Measurements from ENCODE around the gene CWH43. TPM values are rescaled to one million over a fixed set of nuclear protein-coding genes. Genes with fewer than 3 reads are reported as not detected.
"Not testable (repeated sequence)": the region's sequence is repeated elsewhere in the genome, so short reads cannot be mapped to it uniquely, and the experiment has no call there.

CWH43 gene
- total RNA-seq, 3 donors from 2014 or later (not counting 1 experiment from before 2014, with no cell fraction given) = not detected

GRCh38 chr4:48947731-48948130 lies 38.3 kb upstream of the CWH43 start:
- ATAC-seq (no peak), DNase-seq (no peak)
- Mint-ChIP-seq H3K4me3 (no peak overlapping the region), H3K36me3 (no peaks in the 10 kb centered on the region), H3K9me3 (no peaks in the 10 kb centered on the region), H3K27me3 (ENCODE audit: low read depth in 2 of 2) (peaks cover 6 to 15% of the 10 kb centered on the region in 2 donors), H3K27ac (no peak overlapping the region), H3K4me1 (no peaks in the 10 kb centered on the region)
- 100% methylated on average over 1 of the region's 1 CpG for WGBS (ENCODE audit: insufficient coverage)
- Histone ChIP-seq H3K4me3 (ENCODE audit: low read length) (no peak overlapping the region), H3K27me3 (ENCODE audit: control insufficient read depth, insufficient read depth, low read length) (no peaks in the 10 kb centered on the region), H3K9me3 (ENCODE audit: control insufficient read depth, insufficient read depth, low read length) (no peaks in the 10 kb centered on the region), H3K4me1 (ENCODE audit: control insufficient read depth, insufficient read depth, low read length) (no peaks in the 10 kb centered on the region), H3K36me3 (ENCODE audit: control insufficient read depth, insufficient read depth, low read length) (no peaks in the 10 kb centered on the region), H3K27ac (ENCODE audit: low read length) (no peak overlapping the region)
- TF ChIP-seq CTCF (IDR thresholded peaks at IDR 0.05) = no peak
- intact Hi-C loops (cut with micrococcal nuclease) = no loop called here

- Mint-ChIP-seq H3K27ac (no peak overlapping the region), H3K4me3 (no peak overlapping the region), H3K27me3 (ENCODE audit: low read depth in 2 of 2) (peaks cover 0 to 10% of the 10 kb centered on the region in 2 donors), H3K4me1 (no peaks in the 10 kb centered on the region), H3K9me3 (no peaks in the 10 kb centered on the region), H3K36me3 (no peaks in the 10 kb centered on the region)
- no peak for ATAC-seq
- no peak overlapping the region for H3K27ac ChIP-seq (ENCODE audit: low read length)
- DNase-seq = no peak
- no peaks in the 10 kb centered on the region for H3K4me1 ChIP-seq (ENCODE audit: control insufficient read depth, insufficient read depth, low read length)
- H3K9me3 ChIP-seq (ENCODE audit: control insufficient read depth, insufficient read depth, low read length) = no peaks in the 10 kb centered on the region
- no peak overlapping the region for H3K4me3 ChIP-seq (ENCODE audit: low read length)
- H3K36me3 ChIP-seq (ENCODE audit: control insufficient read depth, insufficient read depth, low read length) = no peaks in the 10 kb centered on the region
- no peak for TF ChIP-seq CTCF (IDR thresholded peaks at IDR 0.05)
- no peaks in the 10 kb centered on the region for H3K27me3 ChIP-seq (ENCODE audit: control insufficient read depth, insufficient read depth, low read length)
- intact Hi-C loops (cut with micrococcal nuclease) = no loop called here
Measured at GRCh38 chr4:48949086-48949485, 37.0 kb upstream of the CWH43 start.

- no peak for TF ChIP-seq CTCF (IDR thresholded peaks at IDR 0.05)
- Histone ChIP-seq H3K27me3 (ENCODE audit: control insufficient read depth, insufficient read depth, low read length) (no peaks in the 10 kb centered on the region), H3K9me3 (ENCODE audit: control insufficient read depth, insufficient read depth, low read length) (no peaks in the 10 kb centered on the region), H3K4me3 (ENCODE audit: low read length) (no peak overlapping the region), H3K4me1 (ENCODE audit: control insufficient read depth, insufficient read depth, low read length) (no peaks in the 10 kb centered on the region), H3K36me3 (ENCODE audit: control insufficient read depth, insufficient read depth, low read length) (no peaks in the 10 kb centered on the region), H3K27ac (ENCODE audit: low read length) (no peak overlapping the region)
- intact Hi-C loops (cut with micrococcal nuclease) = no loop called here
- H3K9me3 Mint-ChIP-seq = no peaks in the 10 kb centered on the region
- ATAC-seq (no peak), DNase-seq (no peak)
- no peak overlapping the region for H3K4me3 Mint-ChIP-seq
- WGBS (ENCODE audit: insufficient coverage) = 90% methylated on average over 4 of the region's 4 CpGs
- peaks cover 0 to 7% of the 10 kb centered on the region in 2 donors for H3K27me3 Mint-ChIP-seq (ENCODE audit: low read depth in 2 of 2)
- no peak overlapping the region for H3K27ac Mint-ChIP-seq
- no peaks in the 10 kb centered on the region for H3K36me3 Mint-ChIP-seq
- no peaks in the 10 kb centered on the region for H3K4me1 Mint-ChIP-seq
Measured at GRCh38 chr4:48949518-48950219, 36.4 kb upstream of the CWH43 start.

- 92% methylated on average over 1 of the region's 2 CpGs for WGBS (ENCODE audit: insufficient coverage)
- Histone ChIP-seq H3K4me1 (ENCODE audit: control insufficient read depth, insufficient read depth, low read length) (no peaks in the 10 kb centered on the region), H3K9me3 (ENCODE audit: control insufficient read depth, insufficient read depth, low read length) (no peaks in the 10 kb centered on the region), H3K27me3 (ENCODE audit: control insufficient read depth, insufficient read depth, low read length) (no peaks in the 10 kb centered on the region), H3K36me3 (ENCODE audit: control insufficient read depth, insufficient read depth, low read length) (no peaks in the 10 kb centered on the region), H3K4me3 (ENCODE audit: low read length) (no peak overlapping the region), H3K27ac (ENCODE audit: low read length) (no peak overlapping the region)
- no peak overlapping the region for H3K27ac Mint-ChIP-seq
- peaks cover 9 to 16% of the 10 kb centered on the region in 2 donors for H3K27me3 Mint-ChIP-seq (ENCODE audit: low read depth in 2 of 2)
- no peaks in the 10 kb centered on the region for H3K36me3 Mint-ChIP-seq
- no peak overlapping the region for H3K4me3 Mint-ChIP-seq
- DNase-seq (no peak), ATAC-seq (no peak)
- no peaks in the 10 kb centered on the region for H3K4me1 Mint-ChIP-seq
- intact Hi-C loops (cut with micrococcal nuclease) = no loop called here
- TF ChIP-seq CTCF (IDR thresholded peaks at IDR 0.05) = no peak
- H3K9me3 Mint-ChIP-seq = no peaks in the 10 kb centered on the region
Measured at GRCh38 chr4:48954314-48954713, 31.8 kb upstream of the CWH43 start.

- intact Hi-C loops (cut with micrococcal nuclease); H3K4me1 Mint-ChIP-seq; H3K4me3 Mint-ChIP-seq; H3K4me3 ChIP-seq (ENCODE audit: low read length); H3K36me3 Mint-ChIP-seq; H3K9me3 Mint-ChIP-seq; ATAC-seq; H3K27ac Mint-ChIP-seq; H3K27ac ChIP-seq (ENCODE audit: low read length); H3K27me3 ChIP-seq (ENCODE audit: control insufficient read depth, insufficient read depth, low read length); H3K9me3 ChIP-seq (ENCODE audit: control insufficient read depth, insufficient read depth, low read length); H3K4me1 ChIP-seq (ENCODE audit: control insufficient read depth, insufficient read depth, low read length); H3K36me3 ChIP-seq (ENCODE audit: control insufficient read depth, insufficient read depth, low read length); DNase-seq: not testable (repeated sequence)
- WGBS (ENCODE audit: insufficient coverage) = 86% methylated on average over 5 of the region's 5 CpGs
- H3K27me3 Mint-ChIP-seq (ENCODE audit: low read depth in 2 of 2) = peaks cover 6 to 17% of the 10 kb centered on the region in 2 donors
Measured at GRCh38 chr4:48957366-48957765, 28.7 kb upstream of the CWH43 start.

Data from natural killer cell (primary cell).